CD4-positive, alpha-beta T cell treated with Interleukin-17A for 4 hours (primary cell): ENCODE measurements around the gene NT5C3B.
A peak's percentile ranks its signal among the peaks of the same experiment; 100 is the strongest.
"Not testable (repeated sequence)": the region's sequence is repeated elsewhere in the genome, so short reads cannot be mapped to it uniquely, and the experiment has no call there.

ENCODE experiments used
- DNase-seq: peaks from one replicate; pipeline ENCODE4 v3.0.0-alpha.2; 2020; ENCODE audit warnings: mixed read lengths

NT5C3B gene

DNA sequence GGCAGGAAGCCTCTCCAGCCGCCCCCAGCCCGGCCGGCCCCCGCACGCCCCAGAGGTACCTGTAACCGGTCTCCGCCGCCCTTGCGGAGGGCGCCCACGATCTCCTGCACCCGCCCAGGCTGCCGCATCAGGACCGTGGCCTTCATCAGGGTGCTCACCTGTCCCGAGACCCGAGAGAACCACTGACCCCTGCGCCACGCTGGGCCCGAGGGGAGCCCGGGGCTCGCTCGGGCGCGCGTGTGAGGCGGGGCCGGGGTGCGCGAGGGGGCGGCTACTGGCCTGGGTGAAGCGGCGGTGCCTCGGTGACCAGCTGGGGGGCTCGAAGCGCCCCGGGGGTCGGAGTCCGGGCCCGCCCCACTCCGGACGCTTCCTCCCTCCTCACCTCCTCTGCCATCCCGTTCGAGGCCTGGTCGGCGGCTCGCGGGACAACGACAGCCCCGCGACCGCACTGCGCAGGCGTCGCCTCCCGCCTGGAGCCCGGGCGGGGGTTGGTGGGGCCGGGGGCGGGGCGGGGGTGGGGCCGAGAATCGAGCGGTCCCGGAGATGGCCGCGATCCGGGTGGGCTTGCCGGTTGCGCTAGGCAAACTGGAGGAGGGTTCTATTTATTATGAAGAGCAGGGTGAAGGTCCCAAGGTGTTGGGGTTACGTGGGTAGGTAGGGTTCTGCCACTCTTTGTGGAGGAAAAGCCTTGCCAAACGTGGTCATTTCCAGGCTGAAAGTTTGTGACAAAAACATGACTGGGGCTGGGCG lies at the start of gene NT5C3B:
TSS of gene NT5C3B (minus strand) at position 433 of the 750 bp plus-strand sequence. CDS start at position 394, 39 bp downstream.
- DNase-seq: peak; percentile 82

DNA sequence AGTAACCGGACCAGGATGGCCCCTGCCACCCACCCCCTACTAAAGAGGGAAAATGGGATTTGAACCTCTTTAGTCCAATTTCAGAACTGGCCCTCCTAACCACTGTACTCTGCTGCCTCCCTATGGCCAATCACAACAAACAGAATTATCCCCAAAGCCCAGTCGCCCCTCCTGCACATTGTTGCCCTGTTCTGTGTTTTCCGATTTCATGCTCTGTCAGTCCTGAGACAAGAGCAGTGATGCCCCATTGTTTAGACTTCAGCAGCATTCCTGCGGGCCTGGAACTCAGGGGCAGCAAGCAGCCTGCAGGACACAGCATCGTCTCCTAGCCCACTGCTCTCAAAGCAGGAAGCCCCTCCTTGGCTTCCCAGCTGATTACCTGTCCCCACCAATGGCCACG lies 49.7 kb upstream of the NT5C3B start:
- DNase-seq: peak; percentile 23

DNA sequence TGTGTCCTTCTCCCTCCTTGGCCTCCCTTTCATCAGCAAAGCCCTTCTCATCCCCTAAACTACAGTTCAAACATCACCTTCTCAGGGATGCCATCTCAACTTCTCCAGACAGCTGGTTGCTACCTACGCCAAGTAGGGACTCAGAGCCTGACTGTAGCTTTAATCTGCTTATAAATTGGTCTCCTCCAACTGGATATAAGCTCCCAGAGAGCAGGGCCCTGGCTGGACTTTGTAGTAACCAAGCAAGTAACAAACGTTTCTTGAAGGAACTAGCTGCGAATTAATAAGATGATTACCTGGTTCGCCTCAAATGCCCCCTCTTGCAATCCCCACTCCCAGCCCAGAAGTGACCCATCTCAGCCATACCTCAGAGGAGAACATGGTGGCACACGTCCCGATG lies 46.7 kb upstream of the NT5C3B start:
- no peak for DNase-seq

DNA sequence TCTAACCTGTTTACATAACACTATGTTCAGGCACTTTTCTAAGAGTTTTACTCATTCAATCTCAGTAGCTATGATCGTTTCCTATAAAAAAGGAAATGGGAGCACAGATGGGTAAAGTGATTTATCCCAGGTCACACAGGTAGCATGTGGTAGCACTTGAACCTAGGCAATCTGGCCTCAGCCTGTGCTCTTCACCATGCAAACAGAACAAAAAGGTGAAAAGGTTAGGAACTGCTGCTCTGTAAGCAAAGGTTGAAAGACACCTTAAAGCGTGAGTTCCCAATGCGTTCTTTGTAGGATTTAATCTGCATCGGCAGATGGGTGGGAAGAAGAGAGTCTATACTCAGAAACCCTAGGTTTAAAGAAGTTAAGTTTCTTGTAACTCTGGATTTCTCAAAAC lies 44.1 kb upstream of the NT5C3B start:
- DNase-seq: no peak

DNA sequence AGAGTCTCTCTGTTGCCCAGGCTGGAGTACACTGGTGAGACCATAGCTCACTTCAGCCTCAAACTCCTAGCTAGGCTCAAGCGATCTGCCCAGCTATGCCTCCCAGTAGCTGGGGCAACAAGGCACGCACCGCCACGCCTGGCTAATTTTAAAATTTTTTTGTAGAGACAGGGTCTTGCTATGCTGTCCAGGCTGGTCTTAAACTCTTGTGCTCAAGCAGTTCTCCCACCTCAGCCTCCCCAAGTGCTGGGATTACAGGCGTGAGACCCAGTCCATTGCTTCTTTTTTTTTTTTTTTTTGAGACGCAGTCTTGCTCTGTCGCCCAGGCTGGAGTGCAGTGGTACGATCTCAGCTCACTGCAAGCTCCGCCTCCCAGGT lies 38.2 kb upstream of the NT5C3B start:
- not testable (repeated sequence) for DNase-seq

DNA sequence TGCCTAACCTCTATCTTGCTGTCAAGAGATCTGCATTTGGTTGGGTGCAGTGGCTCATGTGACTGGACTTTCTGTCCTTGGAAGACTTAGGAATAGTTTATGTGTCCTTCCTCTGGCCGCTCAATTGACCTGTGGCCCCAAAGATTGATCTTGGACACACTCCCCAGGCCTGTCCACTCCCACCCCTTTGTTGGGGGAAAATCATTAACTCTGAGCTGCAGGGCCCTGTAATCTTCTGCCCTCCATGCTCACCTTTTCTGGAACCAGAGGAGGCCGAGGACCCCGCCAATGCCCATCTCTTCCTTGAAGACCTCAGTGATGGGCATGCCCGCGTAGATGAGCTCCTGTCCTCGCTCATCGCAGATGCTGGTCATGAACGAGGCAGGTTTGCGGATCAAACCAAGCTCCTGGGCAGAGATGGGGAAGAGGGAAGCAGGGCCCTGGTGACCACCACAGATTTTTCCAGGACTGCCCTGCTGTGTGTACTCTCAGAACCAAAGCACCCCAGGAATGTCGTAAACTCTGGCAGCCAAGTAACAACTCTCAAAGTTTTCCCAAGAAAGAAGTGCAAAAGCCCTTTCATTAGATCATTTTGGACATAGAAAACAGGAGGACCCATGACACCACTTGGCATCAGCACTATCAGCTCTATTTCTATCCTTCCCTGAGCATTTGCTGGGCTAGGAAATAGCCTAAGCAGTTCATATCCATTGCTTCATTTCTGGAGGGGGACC lies 37.7 kb upstream of the NT5C3B start:
- DNase-seq: no peak

DNA sequence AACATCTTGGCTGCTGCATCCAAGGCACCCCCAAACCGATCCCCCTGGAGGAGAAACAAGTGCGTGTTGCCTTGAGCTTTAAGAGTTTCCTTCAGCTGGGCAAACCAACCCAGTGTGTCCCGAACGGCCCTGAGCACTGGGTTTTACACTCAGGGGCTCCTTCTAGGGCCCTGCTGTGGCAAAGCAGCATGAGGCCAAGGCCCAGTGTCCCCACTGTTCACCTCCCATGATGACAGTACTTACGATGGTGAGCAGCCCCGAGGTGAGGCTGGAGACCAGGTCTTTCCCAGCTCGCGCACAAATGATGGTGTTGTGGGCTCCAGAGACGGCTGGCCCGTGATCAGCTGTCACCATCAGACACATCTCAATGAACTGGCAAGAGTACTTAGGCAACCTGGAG lies 35.8 kb upstream of the NT5C3B start:
- no peak for DNase-seq

DNA sequence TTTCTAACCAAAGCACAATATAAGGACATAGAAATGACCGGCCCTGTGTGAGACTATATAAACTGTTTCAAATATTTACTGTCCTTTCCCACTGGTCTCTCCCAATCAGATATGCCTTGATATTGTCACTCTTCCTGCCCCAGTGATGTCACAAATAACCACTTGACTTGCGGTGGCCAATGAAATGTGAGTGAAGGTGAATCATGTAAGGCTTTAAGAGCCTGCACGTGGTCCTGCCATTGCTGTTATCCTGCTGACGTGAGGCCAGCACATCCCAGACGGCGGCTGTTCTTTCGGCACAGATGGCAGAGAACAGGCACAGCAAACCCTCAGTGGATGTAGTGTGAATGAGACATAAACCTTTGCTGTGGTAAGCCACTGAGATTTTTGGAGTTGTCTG lies 34.6 kb upstream of the NT5C3B start:
- no peak for DNase-seq

DNA sequence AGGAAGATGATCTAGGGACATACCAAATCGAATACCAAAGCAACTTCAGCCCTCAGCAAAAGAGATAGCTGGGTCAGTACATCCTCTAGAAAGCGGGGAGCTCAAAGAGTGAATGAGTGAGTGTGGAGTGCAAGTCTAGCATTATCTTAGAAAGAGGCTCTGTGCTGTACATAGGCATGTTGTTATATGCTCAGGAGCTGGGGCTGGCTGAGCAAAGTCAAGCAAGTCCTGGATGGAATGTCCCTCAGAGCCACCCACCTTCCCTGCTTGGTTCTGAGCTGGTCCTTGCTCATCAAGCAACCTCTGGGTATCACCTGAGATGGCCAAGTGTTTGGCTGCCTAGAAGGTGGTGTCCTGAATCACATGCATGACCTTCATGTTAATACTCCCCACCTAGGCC lies 34.1 kb upstream of the NT5C3B start:
- no peak for DNase-seq

DNA sequence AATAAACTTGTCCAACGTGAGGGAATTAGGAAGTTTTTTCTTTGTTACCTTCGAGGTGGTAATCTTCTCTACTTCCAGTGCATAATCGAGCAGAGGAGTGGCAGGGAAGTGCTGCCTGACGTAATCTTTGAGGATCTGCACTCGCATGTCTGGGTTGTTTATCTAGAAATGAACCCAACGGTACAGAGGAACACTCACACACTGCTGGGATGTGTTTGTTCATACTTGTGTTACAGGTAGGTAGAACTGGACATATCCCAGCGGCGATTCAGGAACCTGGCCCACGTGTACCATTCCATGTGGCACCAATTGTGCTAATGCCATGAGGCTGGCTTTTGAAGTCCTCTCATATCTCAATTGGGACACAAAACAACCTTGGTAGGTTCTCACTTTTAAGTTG lies 33.4 kb upstream of the NT5C3B start:
- no peak for DNase-seq

DNA sequence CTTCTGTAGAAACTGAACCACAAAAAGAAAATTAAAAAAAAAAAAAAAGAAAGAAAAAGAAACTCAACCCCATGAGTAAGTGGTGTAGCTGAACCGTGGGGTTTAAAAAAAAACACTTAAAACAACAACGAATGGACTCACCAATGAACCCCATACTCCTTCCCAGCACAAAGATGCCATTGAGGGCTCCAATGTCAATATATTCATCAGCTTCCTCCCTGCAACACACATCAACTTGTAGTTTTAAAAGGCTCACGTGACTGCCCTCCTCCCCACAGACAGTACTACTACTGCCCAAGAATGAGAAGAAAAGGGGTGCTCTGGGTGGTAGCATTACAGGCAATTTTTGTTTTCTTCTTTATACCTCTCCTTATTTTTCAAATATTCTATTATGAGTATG lies 32.5 kb upstream of the NT5C3B start:
- DNase-seq: no peak

DNA sequence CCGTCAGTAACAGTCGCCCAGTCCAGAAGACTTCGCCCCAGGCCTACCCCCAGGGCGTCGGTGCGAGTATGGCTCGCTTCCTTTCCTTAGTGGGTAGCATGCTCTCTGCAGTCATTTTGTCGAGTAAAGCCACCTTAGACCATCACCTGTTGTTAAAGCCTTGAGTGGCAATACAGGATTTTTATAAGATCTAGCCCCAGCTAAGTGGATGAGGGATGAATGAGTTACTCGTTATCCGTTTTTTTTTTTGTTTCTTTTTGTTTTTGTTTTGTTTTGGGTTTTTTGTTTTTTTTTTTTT lies 29.5 kb upstream of the NT5C3B start:
- no peak for DNase-seq

DNA sequence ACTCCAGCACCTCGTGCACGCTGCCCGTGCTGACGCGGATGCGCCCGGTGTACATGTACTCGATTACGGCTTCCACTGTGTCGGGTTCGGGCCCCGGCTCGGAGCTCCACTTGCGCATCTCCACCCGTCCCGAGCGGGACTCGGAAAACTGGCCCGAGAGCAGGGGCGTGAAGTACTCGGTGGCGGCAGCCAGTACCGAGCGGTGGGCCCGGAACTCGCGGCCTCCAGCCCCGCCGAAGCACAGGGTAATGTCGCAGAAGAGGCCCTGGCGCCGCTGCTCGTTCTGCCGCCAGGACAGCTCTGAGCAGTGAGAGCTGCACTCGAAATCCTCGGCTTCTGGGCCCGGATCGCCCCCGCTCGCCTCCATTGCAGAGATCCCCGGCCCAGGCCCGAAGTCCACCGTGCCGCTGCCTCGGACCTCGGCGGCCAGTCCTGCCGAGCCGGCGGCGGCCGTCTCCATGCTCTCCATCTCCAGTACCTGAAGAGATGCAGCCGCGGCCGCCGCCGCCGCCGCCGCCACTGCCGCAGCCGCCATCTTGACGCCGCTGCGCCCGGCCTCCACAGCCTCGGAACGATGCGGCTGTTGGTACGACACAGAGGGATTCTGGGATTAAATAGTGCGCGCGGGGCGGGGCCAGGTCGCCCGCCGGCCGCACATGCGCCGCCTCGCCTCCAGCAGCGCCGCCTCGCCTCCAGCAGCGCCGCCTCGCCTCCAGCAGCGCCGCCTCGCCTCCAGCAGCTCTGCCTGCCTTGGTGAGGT lies 29.0 kb upstream of the NT5C3B start, which contains the start of gene KLHL11:
TSS of gene KLHL11 (minus strand) at position 588 of the 760 bp plus-strand sequence. CDS start at position 535, 53 bp downstream.
- DNase-seq: peak; percentile 91

DNA sequence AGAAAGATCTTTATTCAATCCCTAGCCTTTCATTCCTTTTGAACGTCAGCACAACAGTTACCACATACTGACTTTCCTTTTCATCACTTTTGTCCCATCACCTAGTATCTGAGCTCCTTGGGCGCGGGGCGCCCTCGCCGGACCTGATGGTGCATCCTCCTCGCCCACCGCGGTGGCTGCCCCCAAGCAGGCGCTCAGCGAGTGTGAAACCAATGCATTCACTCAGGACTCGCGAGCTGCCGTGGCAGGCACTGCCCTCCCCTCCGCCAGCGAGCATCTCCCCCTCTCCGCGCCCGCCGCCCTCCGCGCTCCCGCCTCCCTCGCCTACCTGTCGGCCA lies 28.4 kb upstream of the NT5C3B start:
- DNase-seq: no peak

DNA sequence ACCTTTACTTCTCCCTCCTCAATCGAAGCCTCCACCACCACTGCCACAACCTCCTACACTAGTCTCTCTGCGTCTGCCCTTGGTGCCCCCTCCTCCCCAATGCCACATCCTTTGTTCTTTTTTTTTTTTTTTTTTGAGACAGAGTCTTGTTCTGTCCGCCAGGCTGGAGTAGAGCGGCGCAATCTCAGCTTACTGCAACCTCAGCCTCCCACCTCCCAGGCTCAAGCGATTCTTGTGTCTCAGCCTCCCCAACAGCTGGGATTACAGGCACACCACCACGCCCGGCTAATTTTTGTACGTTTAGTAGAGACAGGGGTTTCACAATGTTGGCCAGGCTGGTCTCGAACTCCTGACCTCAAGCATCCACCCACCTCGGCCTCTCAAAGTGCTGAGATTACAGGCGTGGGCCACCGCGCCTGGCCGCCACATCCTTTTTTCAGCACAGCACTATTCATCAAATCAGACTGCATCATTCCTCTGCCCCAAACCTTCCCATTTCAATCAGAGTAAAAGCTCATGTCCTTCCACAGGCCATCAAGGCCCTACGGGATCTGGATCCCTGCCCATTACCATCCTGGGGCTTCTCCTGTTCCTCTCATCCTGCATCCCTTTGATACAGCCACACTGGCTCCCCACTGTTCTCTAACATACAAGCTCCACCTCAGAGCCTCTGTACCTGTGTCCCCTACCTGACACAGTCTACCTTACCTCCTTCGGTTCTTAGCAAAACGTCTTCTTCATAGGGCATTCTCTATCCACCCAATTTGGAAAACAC lies 27.2 kb upstream of the NT5C3B start:
- peak; percentile 40 for DNase-seq

DNA sequence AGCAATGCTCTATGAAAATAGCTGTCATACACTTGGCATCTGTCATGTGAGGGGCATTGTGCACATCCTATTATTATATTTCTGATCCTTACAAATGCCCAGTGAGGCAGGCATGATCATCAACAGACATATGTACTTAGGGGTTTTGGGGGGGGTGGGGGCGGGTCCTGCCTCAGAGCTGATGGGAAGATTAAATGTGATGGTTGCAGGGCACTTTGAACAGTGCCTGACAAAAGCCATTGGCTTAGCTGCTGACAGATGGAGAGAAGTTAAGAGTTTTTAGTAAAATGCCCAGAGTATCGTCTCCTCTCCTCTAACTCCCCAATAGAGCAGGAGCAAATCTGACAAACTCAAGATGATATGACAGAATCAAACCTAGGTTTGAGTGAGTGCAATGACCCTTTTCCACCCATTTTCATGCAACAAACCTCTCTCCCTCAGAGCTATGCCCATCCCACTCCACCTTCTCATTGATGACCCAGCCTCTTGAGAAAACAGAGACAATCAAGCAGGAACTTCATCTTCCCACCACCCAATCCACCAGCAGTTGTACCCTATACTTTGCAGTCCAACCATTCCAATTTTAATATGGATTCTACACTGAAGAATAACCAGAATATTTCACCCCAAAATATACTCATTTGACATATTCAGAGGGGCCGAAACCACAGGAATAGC lies 24.4 kb upstream of the NT5C3B start:
- DNase-seq: no peak

DNA sequence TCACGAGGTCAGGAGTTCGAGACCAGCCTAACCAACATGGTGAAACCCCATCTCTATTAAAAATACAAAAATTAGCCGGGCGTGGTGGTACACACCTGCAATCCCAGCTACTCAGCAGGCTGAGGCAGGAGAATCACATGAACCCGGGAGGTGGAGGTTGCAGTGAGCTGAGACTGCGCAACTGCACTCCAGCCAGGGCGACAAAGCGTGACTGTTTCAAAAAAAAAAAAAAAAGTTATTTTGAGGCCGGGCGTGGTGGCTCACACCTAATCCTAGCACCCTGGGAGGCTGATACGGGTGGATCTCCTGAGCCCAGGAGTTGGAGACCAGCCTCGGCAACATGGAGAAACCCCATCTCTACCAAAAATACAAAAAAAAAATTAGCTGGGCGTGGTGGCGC lies 15.3 kb upstream of the NT5C3B start:
- not testable (repeated sequence) for DNase-seq

DNA sequence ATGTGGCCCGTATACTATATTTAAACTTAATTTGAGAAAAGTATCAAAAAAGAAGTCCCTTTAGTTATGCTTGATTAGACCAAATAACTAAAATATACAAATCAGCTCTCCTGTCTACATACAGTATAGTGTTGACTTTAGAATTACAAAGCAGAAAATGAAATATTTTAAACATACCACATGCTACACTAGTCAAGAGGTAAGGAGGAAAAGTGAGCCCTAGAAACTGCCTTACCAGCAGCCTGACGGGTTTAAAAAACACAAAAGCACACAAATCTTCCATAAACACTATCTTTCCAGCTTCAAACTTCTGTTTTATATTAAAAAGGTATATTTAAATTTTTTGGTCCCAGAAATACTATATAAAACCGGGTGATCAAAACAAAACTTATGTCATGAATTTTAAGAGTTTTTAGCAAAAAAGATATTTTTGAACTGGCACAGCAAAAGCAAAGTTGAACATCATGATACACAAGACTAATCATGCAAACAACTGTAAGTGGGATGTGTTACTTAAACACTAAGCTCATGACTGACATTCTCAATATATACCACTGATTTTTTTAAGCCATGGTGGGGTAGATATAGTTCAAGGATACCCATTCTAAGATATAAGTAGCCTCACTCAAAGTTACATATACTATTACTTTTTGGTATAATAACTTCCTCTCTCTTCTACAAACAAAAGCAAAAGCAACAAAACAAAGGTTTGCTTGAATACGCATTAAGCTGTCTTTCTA lies 13.4 kb upstream of the NT5C3B start:
- DNase-seq: no peak

DNA sequence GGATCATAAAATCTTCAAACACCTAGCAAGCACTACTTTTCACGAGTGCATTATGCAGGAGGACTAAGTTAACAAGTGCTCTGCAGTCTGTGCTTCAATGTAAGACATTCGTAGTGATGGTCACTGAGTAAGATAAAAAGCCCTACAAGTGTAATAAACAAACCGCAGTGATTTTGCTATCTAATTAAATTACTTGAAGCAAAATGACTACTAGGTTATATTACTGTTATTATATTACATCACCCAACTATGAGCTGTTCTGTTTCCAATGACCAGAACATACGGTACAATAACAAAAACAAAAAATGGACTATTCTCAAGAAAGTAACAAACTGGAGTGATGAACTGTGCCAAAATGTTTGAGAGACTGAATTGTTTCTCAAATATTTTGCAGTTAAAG lies 12.8 kb upstream of the NT5C3B start:
- no peak for DNase-seq

DNA sequence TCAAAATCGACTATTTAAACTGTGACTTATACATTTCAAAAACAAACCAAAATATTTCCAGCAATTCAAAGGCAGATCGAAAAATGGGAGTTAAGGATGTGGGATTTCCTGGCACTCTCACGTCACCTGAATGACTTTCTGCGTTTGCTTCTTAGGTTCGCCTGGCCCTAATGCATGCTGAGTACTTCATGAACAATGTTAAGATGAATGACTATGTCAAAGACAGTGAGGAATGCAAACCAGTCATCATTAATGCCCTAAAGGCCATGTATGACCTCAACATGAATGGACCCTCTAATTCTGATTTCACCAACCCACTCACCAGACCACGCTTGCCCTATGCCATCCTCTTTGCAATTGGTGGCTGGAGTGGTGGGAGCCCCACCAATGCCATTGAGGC lies 8.9 kb upstream of the NT5C3B start:
- DNase-seq: no peak

DNA sequence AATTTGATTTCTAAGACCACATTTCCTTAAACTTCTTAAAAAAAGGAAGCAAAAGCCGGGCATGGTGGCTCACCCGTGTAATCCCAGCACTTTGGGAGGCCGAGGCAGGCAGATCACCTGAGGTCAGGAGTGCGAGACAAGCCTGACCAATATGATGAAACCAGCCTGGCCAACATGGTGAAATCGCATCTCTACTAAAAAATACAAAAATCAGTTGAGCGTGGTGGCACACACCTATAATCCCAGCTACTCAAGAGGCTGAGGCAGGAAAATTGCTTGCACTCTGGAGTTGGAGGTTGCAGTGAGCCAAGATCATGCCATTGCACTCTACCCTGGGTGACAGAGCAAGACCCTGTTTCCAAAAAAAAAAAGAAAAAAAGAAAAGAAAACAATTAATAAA lies 4.7 kb upstream of the NT5C3B start:
- DNase-seq: not testable (repeated sequence)

DNA sequence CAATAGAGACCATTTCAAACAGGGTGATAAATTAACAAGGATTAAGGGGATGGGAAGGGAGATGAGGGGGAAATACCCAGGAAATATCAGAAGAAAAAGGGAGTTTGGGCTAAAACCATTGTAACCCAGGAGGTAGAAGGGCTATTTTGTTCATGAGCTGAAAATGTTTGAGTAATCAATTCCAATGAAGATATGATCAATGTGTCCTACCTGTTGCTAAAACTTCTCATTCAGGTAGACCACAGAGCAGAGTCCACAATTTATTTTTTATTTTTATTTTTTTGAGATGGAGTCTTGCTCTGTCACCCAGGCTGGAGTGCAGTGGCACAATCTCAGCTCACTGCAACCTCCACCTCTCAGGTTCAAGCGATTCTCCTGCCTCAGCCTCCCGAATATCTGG lies 3.4 kb upstream of the NT5C3B start:
- not testable (repeated sequence) for DNase-seq
